NCI-H748 (cell line): ENCODE data around the gene ZNF605.
A peak's percentile ranks its signal among the peaks of the same experiment; 100 is the strongest.
"Not testable (repeated sequence)": the region's sequence is repeated elsewhere in the genome, so short reads cannot be mapped to it uniquely, and the experiment has no call there.

Source experiments
- DNase-seq: peaks from one replicate; lab custom pipeline; 2025; ENCODE audit not compliant: unreplicated experiment; lab: John Stamatoyannopoulos, UW

Gene ZNF605

GRCh38 chr12:132908145-132909029, 47.7 kb downstream of the ZNF605 start:
- DNase-seq = peak; percentile 100

GRCh38 chr12:132907789-132908144, 48.3 kb downstream of the ZNF605 start:
- DNase-seq = not testable (repeated sequence)

GRCh38 chr12:132907216-132907615, 48.9 kb downstream of the ZNF605 start:
- DNase-seq = peak; percentile 48

- no peak for DNase-seq
Observed at GRCh38 chr12:132904718-132905328, 51.3 kb downstream of the ZNF605 start.

GRCh38 chr12:132899033-132899432, 57.1 kb downstream of the ZNF605 start:
- no peak for DNase-seq

- DNase-seq = no peak
Observed at GRCh38 chr12:132888852-132889251, 67.3 kb downstream of the ZNF605 start.

GRCh38 chr12:132887513-132888351, 68.4 kb downstream of the ZNF605 start, which contains the start of gene CHFR:
Gene CHFR (minus strand): TSS chr12:132887605. CDS start chr12:132887328, 277 bp downstream.
- DNase-seq = peak; percentile 99

- DNase-seq = peak; percentile 72
Observed at GRCh38 chr12:132886529-132887477, 69.3 kb downstream of the ZNF605 start.

GRCh38 chr12:132881818-132882217, 74.3 kb downstream of the ZNF605 start:
- no peak for DNase-seq

- DNase-seq = not testable (repeated sequence)
Observed at GRCh38 chr12:132874620-132875019, 81.5 kb downstream of the ZNF605 start.

- DNase-seq = no peak
Observed at GRCh38 chr12:132874175-132874574, 81.9 kb downstream of the ZNF605 start.

GRCh38 chr12:132873724-132874123, 82.4 kb downstream of the ZNF605 start:
- no peak for DNase-seq

- no peak for DNase-seq
Observed at GRCh38 chr12:132872975-132873421, 83.1 kb downstream of the ZNF605 start.

GRCh38 chr12:132872073-132872855, 83.8 kb downstream of the ZNF605 start:
- no peak for DNase-seq

GRCh38 chr12:132869551-132869950, 86.6 kb downstream of the ZNF605 start:
- no peak for DNase-seq
